SK-N-SH treated with all-trans-retinoic acid at 6 μM for 48 hours (cell line): ENCODE data around the gene ZNF41.

Experiments
- ISL1 ChIP-seq: fragments of 250-450 bp; sonication (Bioruptor Pico); IDR thresholded peaks from 2 replicates; pipeline ENCODE4 v2.1.2; 2022; ENCODE audit warnings: mild to moderate bottlenecking, moderate library complexity
- POU6F1 ChIP-seq: fragments of 250-450 bp; sonication (Bioruptor Pico); IDR thresholded peaks from 2 replicates; pipeline ENCODE4 v1.8.0; 2021; ENCODE audit warnings: low read depth, mild to moderate bottlenecking, moderate library complexity, borderline replicate concordance
- TOX ChIP-seq: fragments of 250-450 bp; sonication (Bioruptor Pico); IDR thresholded peaks from 2 replicates; pipeline ENCODE4 v1.8.0; 2021; ENCODE audit warnings: mild to moderate bottlenecking, moderate library complexity, borderline replicate concordance

GRCh38 chrX:47448165-47448806 lies 34.7 kb downstream of the ZNF41 start:
- TF ChIP-seq TOX (CRISPR knock-in tag): no peak
- no peak for TF ChIP-seq POU6F1 (CRISPR knock-in tag)
- no peak for TF ChIP-seq ISL1
